Heart left ventricle (tissue), 16 donors: ENCODE results near the gene IKZF4. TPM values are rescaled to one million over a fixed set of nuclear protein-coding genes. Genes with fewer than 3 reads are reported as not detected.
A peak's percentile ranks its signal among the peaks of the same experiment; 100 is the strongest.

ENCODE experiments used
- ATAC-seq, 4 donors: fragments of 200-7000 bp; cut with Tn5 transposase; one replicate each; pipeline ENCODE4 v1.9.1; 2020 to 2022; ENCODE audit warnings: moderate library complexity in 4 of 4, mild to moderate bottlenecking in 3 of 4, moderate number of reproducible peaks in 1 of 4
- DNase-seq, 5 donors: peaks; one replicate each; pipeline ENCODE4 v3.0.0-alpha.2; 2020
- H3K27ac ChIP-seq, 12 donors: fragments of 200-600 bp; sonication (generic) in 4 of 12; one replicate each; pipeline versions ENCODE4 v1.5.0 to v1.8.0; 2016 to 2022; ENCODE audit warnings: mild to moderate bottlenecking in 2 of 12
- H3K27me3 ChIP-seq, 9 donors: fragments of 200-600 bp; sonication (generic) in 2 of 9; one replicate each; pipeline versions ENCODE4 v1.5.1 to v1.8.0; 2016 to 2022; ENCODE audit warnings: mild to moderate bottlenecking in 3 of 9
- H3K36me3 ChIP-seq, 9 donors: fragments of 200-600 bp; sonication (generic) in 2 of 9; one replicate each; pipeline versions ENCODE4 v1.5.0 to v1.8.0; 2018 to 2022; ENCODE audit warnings: mild to moderate bottlenecking in 2 of 9
- H3K4me1 ChIP-seq, 12 donors: fragments of 200-600 bp; sonication (generic) in 4 of 12; one replicate each; pipeline versions ENCODE4 v1.5.0 to v1.8.0; 2016 to 2022; ENCODE audit warnings: mild to moderate bottlenecking in 3 of 12
- H3K4me3 ChIP-seq, 12 donors: fragments of 200-600 bp; sonication (generic) in 4 of 12; one replicate each; pipeline versions ENCODE4 v1.5.0 to v1.8.0; 2017 to 2022; ENCODE audit warnings: mild to moderate bottlenecking in 9 of 12, moderate library complexity in 4 of 12
- H3K9me3 ChIP-seq, 12 donors: fragments of 200-600 bp; sonication (generic) in 4 of 12; one replicate each; pipeline versions ENCODE4 v1.5.0 to v1.8.0; 2016 to 2022; ENCODE audit warnings: mild to moderate bottlenecking in 1 of 12
- CTCF ChIP-seq, 12 donors: fragments of 200-600 bp; sonication (generic) in 4 of 12; IDR thresholded peaks; one replicate each; pipeline versions ENCODE4 v1.5.0 to v1.8.0; 2018 to 2022; ENCODE audit warnings: antibody characterized with exemption in 12 of 12, mild to moderate bottlenecking in 5 of 12
- POLR2A ChIP-seq, 2 donors: fragments of 450-650 bp; IDR thresholded peaks; one replicate each; pipeline ENCODE4 v1.6.1; 2017; ENCODE audit warnings: antibody characterized with exemption in 2 of 2, mild to moderate bottlenecking in 2 of 2, moderate library complexity in 2 of 2
- WGBS, 4 donors: extraction: QIAGEN DNeasy Blood & Tissue Kit in 2 of 4; methylation state at CpG; one replicate each; pipeline versions ENCODE4 v1.1.5 to v1.1.7; 2013 to 2018; 5-methylcytosine and 5-hydroxymethylcytosine counted together
- intact Hi-C, 10 donors: fragments of 100-400 bp; cut with DNase I; formaldehyde crosslinking; loops; one replicate each; pipeline versions ENCODE4 v1.11.1 to v1.14.2; 2022
- polyA plus RNA-seq, 2 donors: library from polyadenylated mRNA; stranded (reverse); fragments of 200-250 nt; gene quantifications; one replicate each; pipeline ENCODE4 v1.2.3, GENCODE V29; 2013
- total RNA-seq, 9 donors: library from RNA; depleted of rRNA in 2 of 9; stranded (reverse); fragments of >200 nt in 2 of 9; fragmentation: NEBNext Ultra II Directional in 3 of 9; extraction: Animal tissue kit (Norgen Biotek cat#: 25700) in 3 of 9; gene quantifications; one replicate each; pipeline versions ENCODE4 v1.1.0 to v1.2.4, GENCODE V29; 2016 to 2023
- donor health status: ischemic (EF 13 %, LVEDD 7.1; RV severe dilation, severe dysfunction).
- donor health status: healthy with polysubstance abuse.
- donor health status: DM: no; HTN: yes; CAD: no.
- donor health status: DM: no; HTN: no; CAD: no.
- donor health status: ischemic (EF 25% LVEDD 6.9; RV normal size, moderate dysfunction).
- donor health status: ischemic (EF 25% LVEDD 5.7; RV mildly dilated, moderate dysfunction).
- donor health status: healthy.
- donor health status: DM: yes; HTN: yes; CAD: no.
- donor health status: ischemic (EF 35%, LVEDD 5.7; RV mildly dilated, moderate dysfunction).
- donor health status: nonischemic (EF 11% LVEDD 7.7; RV severe dilation, severe dysfunction).
- donor health status: DM: yes; HTN: yes; CAD: no.
- donor health status: PGD.
- donor health status: ischemic (EF 29% LVEDD 5.4; RV normal size, mild dysfunction).
- donor health status: nonischemic (EF 23%, LVEDD 6.1; RV moderate dilation, normal function).

IKZF4 gene
- total and polyA plus RNA-seq, 11 donors, result 2.6 to 10.3 (median 6.8) TPM

- H3K9me3 ChIP-seq, result no peaks in the 10 kb centered on the region
- DNase-seq (no peak), ATAC-seq (no peak)
- 74 to 89% (median 78%) methylated on average over 6 of the region's 6 CpGs for WGBS, 4 donors
- H3K4me3 ChIP-seq, result no peak overlapping the region
- H3K4me1 ChIP-seq, result peaks cover 0 to 13% (median 1%) of the 10 kb centered on the region in 12 donors
- H3K36me3 ChIP-seq, result no peaks in the 10 kb centered on the region
- TF ChIP-seq CTCF (IDR thresholded peaks at IDR 0.05), result no peak
- TF ChIP-seq POLR2A (IDR thresholded peaks at IDR 0.05), result no peak
- intact Hi-C loops, result no loop called here
- H3K27me3 ChIP-seq, result no peaks in the 10 kb centered on the region
- peak overlapping the region in 3 of 12 donors; percentile 57 to 72 (median 69) for H3K27ac ChIP-seq
Measured at GRCh38 chr12:56086608-56087007, 65.8 kb downstream of the IKZF4 start.

GRCh38 chr12:56087220-56087619 lies 66.4 kb downstream of the IKZF4 start:
- DNase-seq (peak; percentile 82 to 93 (median 83)), ATAC-seq (peak; percentile 93 to 97 (median 96))
- H3K4me3 ChIP-seq, result no peak overlapping the region
- no peaks in the 10 kb centered on the region for H3K9me3 ChIP-seq
- H3K27me3 ChIP-seq, result no peaks in the 10 kb centered on the region
- WGBS, 4 donors, result 26 to 54% (median 49%) methylated on average over 6 of the region's 6 CpGs
- no peak for TF ChIP-seq CTCF (IDR thresholded peaks at IDR 0.05)
- no peak for TF ChIP-seq POLR2A (IDR thresholded peaks at IDR 0.05)
- intact Hi-C loops, result no loop called here
- H3K4me1 ChIP-seq, result peaks cover 0 to 13% (median 1%) of the 10 kb centered on the region in 12 donors
- H3K27ac ChIP-seq, result peak overlapping the region in 9 of 12 donors; percentile 41 to 72 (median 57)
- H3K36me3 ChIP-seq, result no peaks in the 10 kb centered on the region

Other genes starting within 250 kb of the IKZF4 start
- gene SARNP, start 203.3 kb upstream of the IKZF4 start, total RNA-seq, result 10 to 100 TPM; 47.2 to 69.3 (median 54.0) TPM
- 100 to 1,000 TPM; 118 to 138 TPM for gene SARNP, start 203.3 kb upstream of the IKZF4 start, polyA plus RNA-seq
- gene ORMDL2, start 203.0 kb upstream of the IKZF4 start, total RNA-seq, result 10 to 100 TPM in 8 of 9 donors, 1 to 10 TPM in 1; 9.6 to 42.3 (median 22.2) TPM
- gene ORMDL2, start 203.0 kb upstream of the IKZF4 start, polyA plus RNA-seq, result 10 to 100 TPM; 31.4 to 61.9 TPM
- 10 to 100 TPM; 13.9 to 41.7 (median 19.8) TPM for gene DNAJC14, start 191.5 kb upstream of the IKZF4 start, total RNA-seq
- 10 to 100 TPM in 1 of 2 donors, 1 to 10 TPM in 1; 9.4 to 31.7 TPM for gene DNAJC14, start 191.5 kb upstream of the IKZF4 start, polyA plus RNA-seq
- gene MMP19, start 178.1 kb upstream of the IKZF4 start, total RNA-seq, result 10 to 100 TPM in 1 of 9 donors, 1 to 10 TPM in 7, under 1 TPM in 1; 0.48 to 16.1 (median 2.8) TPM
- 1 to 10 TPM; 1.5 to 4.7 TPM for gene MMP19, start 178.1 kb upstream of the IKZF4 start, polyA plus RNA-seq
- gene PYM1, start 93.1 kb upstream of the IKZF4 start, total RNA-seq, result 10 to 100 TPM; 12.0 to 22.3 (median 13.7) TPM
- gene PYM1, start 93.1 kb upstream of the IKZF4 start, polyA plus RNA-seq, result 10 to 100 TPM; 19.8 to 33.6 TPM
- 10 to 100 TPM in 4 of 9 donors, 1 to 10 TPM in 5; 5.3 to 27.8 (median 9.6) TPM for gene DGKA, start 89.9 kb upstream of the IKZF4 start, total RNA-seq
- 1 to 10 TPM; 7.6 to 7.8 TPM for gene DGKA, start 89.9 kb upstream of the IKZF4 start, polyA plus RNA-seq
- gene PMEL, start 55.0 kb upstream of the IKZF4 start, total RNA-seq, result 1 to 10 TPM in 3 of 9 donors, under 1 TPM in 5, not detected in 1; 0.56 to 1.3 (median 0.73) TPM
- gene PMEL, start 55.0 kb upstream of the IKZF4 start, polyA plus RNA-seq, result under 1 TPM; 0.23 to 0.49 TPM
- 10 to 100 TPM in 6 of 9 donors, 1 to 10 TPM in 3; 3.7 to 16.7 (median 11.3) TPM for gene CDK2, start 54.2 kb upstream of the IKZF4 start, total RNA-seq
- gene CDK2, start 54.2 kb upstream of the IKZF4 start, polyA plus RNA-seq, result 10 to 100 TPM in 1 of 2 donors, 1 to 10 TPM in 1; 4.1 to 23.5 TPM
- gene RAB5B, start 47.0 kb upstream of the IKZF4 start, total RNA-seq, result 100 to 1,000 TPM in 8 of 9 donors, 10 to 100 TPM in 1; 97.5 to 135 (median 119) TPM
- gene RAB5B, start 47.0 kb upstream of the IKZF4 start, polyA plus RNA-seq, result 10 to 100 TPM; 57.5 to 86.5 TPM
- 10 to 100 TPM; 25.0 to 59.5 (median 32.0) TPM for gene SUOX, start 23.8 kb upstream of the IKZF4 start, total RNA-seq
- 10 to 100 TPM; 26.2 to 28.6 TPM for gene SUOX, start 23.8 kb upstream of the IKZF4 start, polyA plus RNA-seq
- 100 to 1,000 TPM in 2 of 9 donors, 10 to 100 TPM in 7; 11.7 to 616 (median 23.2) TPM for gene RPS26, start 20.9 kb downstream of the IKZF4 start, total RNA-seq
- 1,000 to 10,000 TPM in 1 of 2 donors, 100 to 1,000 TPM in 1; 933 to 1,433 TPM for gene RPS26, start 20.9 kb downstream of the IKZF4 start, polyA plus RNA-seq
- 1 to 10 TPM in 8 of 9 donors, under 1 TPM in 1; 0.90 to 4.5 (median 1.8) TPM for gene ERBB3, start 59.1 kb downstream of the IKZF4 start, total RNA-seq
- 1 to 10 TPM; 2.7 to 3.4 TPM for gene ERBB3, start 59.1 kb downstream of the IKZF4 start, polyA plus RNA-seq
- 100 to 1,000 TPM in 1 of 9 donors, 10 to 100 TPM in 8; 66.0 to 105 (median 72.4) TPM for gene PA2G4, start 83.5 kb downstream of the IKZF4 start, total RNA-seq
- gene PA2G4, start 83.5 kb downstream of the IKZF4 start, polyA plus RNA-seq, result 100 to 1,000 TPM in 1 of 2 donors, 10 to 100 TPM in 1; 62.4 to 187 TPM
- gene RPL41, start 95.6 kb downstream of the IKZF4 start, total RNA-seq, result 1,000 to 10,000 TPM in 8 of 9 donors, 100 to 1,000 TPM in 1; 533 to 2,381 (median 1,999) TPM
- gene RPL41, start 95.6 kb downstream of the IKZF4 start, polyA plus RNA-seq, result 1,000 to 10,000 TPM in 1 of 2 donors, 100 to 1,000 TPM in 1; 752 to 4,466 TPM
- 1 to 10 TPM; 2.7 to 6.4 (median 4.9) TPM for gene ZC3H10, start 97.2 kb downstream of the IKZF4 start, total RNA-seq
- gene ZC3H10, start 97.2 kb downstream of the IKZF4 start, polyA plus RNA-seq, result 1 to 10 TPM; 3.5 to 3.9 TPM
- 10 to 100 TPM; 26.8 to 81.1 (median 43.4) TPM for gene ESYT1, start 107.2 kb downstream of the IKZF4 start, total RNA-seq
- 10 to 100 TPM; 17.0 to 67.3 TPM for gene ESYT1, start 107.2 kb downstream of the IKZF4 start, polyA plus RNA-seq
- gene MYL6B, start 131.5 kb downstream of the IKZF4 start, total RNA-seq, result 10 to 100 TPM; 30.1 to 55.2 (median 41.1) TPM
- gene MYL6B, start 131.5 kb downstream of the IKZF4 start, polyA plus RNA-seq, result 10 to 100 TPM; 27.5 to 65.9 TPM
- gene MYL6, start 137.3 kb downstream of the IKZF4 start, total RNA-seq, result 100 to 1,000 TPM; 355 to 949 (median 613) TPM
- gene MYL6, start 137.3 kb downstream of the IKZF4 start, polyA plus RNA-seq, result 1,000 to 10,000 TPM in 1 of 2 donors, 100 to 1,000 TPM in 1; 745 to 1,383 TPM
- 10 to 100 TPM; 48.6 to 83.5 (median 66.2) TPM for gene SMARCC2, start 168.4 kb downstream of the IKZF4 start, total RNA-seq
- 10 to 100 TPM; 21.4 to 27.6 TPM for gene SMARCC2, start 168.4 kb downstream of the IKZF4 start, polyA plus RNA-seq
- gene RNF41, start 200.9 kb downstream of the IKZF4 start, total RNA-seq, result 10 to 100 TPM; 41.7 to 84.0 (median 53.3) TPM
- gene RNF41, start 200.9 kb downstream of the IKZF4 start, polyA plus RNA-seq, result 10 to 100 TPM; 10.6 to 62.4 TPM
- 10 to 100 TPM; 18.0 to 27.4 (median 20.7) TPM for gene NABP2, start 203.3 kb downstream of the IKZF4 start, total RNA-seq
- 10 to 100 TPM; 14.8 to 30.1 TPM for gene NABP2, start 203.3 kb downstream of the IKZF4 start, polyA plus RNA-seq
- gene SLC39A5, start 209.0 kb downstream of the IKZF4 start, total RNA-seq, result not detected
- under 1 TPM in 1 of 2 donors, not detected in 1; 0.12 TPM for gene SLC39A5, start 209.0 kb downstream of the IKZF4 start, polyA plus RNA-seq
- 10 to 100 TPM; 19.3 to 40.6 (median 28.0) TPM for gene ANKRD52, start 237.3 kb downstream of the IKZF4 start, total RNA-seq
- 10 to 100 TPM; 12.2 to 36.7 TPM for gene ANKRD52, start 237.3 kb downstream of the IKZF4 start, polyA plus RNA-seq
- 100 to 1,000 TPM in 7 of 9 donors, 10 to 100 TPM in 2; 45.7 to 250 (median 129) TPM for gene COQ10A, start 245.9 kb downstream of the IKZF4 start, total RNA-seq
- 100 to 1,000 TPM in 1 of 2 donors, 10 to 100 TPM in 1; 89.2 to 249 TPM for gene COQ10A, start 245.9 kb downstream of the IKZF4 start, polyA plus RNA-seq